NCI-H128 (cell line): Measurements from ENCODE around the gene XPC.

Experiments
- DNase-seq: peaks from one replicate; lab custom pipeline; 2025; ENCODE audit not compliant: unreplicated experiment; lab: John Stamatoyannopoulos, UW

The XPC gene

DNA sequence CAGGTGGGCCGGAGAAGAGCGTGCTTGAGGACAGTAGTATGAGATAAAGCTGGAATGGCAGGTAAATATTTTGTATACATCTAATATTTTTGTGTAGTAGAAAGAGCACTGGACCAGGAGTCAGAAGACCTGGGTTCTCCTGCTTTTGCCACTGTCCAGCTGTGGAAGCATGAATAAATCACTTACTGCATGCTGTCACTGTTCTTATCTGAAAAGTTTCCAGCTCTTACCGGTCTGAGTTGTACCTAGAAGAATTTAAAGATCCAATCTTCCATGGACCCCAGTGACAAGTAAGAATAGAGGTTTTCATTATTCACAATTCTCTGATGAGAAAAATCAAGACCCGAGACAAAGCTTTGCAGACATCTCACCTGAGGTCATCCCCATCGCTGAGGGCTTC, 5.9 kb downstream of the XPC start:
- DNase-seq, result no peak

DNA sequence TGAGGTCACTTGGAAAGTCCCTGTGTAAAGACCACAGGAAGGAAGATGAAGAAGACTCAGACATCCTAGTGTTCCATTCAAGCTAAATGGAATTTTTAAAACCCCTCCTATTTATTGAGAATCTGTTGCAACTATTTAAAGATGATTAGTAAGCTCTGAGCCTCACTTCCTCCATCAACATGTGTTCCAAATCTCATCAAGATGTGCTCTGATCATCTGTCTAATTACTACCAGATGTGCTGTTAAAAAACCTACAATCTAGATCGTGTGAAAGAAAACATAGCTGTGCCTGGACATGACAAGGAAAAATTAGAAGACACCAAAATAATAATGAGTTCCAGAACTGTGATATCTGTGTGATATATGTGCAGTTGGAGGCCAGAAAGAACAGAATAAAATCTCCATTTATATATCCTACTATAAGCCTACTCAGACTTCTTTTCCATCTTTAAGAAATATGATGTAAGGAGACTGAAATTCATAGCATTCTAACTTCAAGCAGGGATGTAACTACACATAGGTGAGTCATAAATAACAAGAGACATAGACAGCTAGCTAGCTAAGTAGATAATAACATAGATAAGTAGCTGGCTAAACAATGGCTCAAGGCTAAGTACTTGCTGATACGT, 7.8 kb downstream of the XPC start:
- no peak for DNase-seq

DNA sequence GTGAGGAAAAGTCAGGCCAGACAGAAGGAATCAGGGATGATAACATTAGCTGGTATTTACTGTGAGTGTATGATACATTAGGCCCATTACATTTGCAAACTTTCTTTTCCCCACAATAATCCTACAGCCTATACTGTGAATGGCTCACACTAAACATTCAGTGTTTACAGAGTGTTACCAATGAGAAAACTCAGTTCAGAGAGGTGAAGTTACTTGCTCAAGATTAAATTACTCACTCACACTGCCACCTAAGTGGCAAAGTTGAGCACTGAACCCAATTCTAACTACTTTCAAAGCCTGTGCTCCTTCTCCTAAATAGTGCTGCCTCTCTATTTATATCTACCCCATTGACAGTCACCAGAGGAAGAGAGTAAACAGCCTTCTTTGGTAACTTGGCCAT, 8.5 kb downstream of the XPC start:
- DNase-seq, result no peak

DNA sequence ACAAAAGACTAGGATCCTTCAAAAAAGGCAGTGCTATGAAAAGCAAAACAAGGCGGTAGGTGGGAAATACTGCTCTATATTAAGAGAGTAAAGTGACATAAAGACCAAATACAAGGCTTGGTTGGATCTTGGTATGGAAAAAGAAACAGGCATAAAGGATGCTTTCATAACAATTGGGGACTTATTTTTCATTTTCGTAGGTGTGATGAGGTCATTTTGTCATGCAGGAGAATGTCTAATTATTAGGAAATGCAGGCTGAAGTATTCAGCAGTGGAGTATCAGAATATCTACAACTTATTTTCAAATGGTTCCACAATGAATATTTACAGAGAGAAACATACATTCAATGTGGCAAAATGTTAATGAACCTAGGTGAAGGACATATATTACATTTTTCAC, 9.0 kb downstream of the XPC start:
- no peak for DNase-seq

DNA sequence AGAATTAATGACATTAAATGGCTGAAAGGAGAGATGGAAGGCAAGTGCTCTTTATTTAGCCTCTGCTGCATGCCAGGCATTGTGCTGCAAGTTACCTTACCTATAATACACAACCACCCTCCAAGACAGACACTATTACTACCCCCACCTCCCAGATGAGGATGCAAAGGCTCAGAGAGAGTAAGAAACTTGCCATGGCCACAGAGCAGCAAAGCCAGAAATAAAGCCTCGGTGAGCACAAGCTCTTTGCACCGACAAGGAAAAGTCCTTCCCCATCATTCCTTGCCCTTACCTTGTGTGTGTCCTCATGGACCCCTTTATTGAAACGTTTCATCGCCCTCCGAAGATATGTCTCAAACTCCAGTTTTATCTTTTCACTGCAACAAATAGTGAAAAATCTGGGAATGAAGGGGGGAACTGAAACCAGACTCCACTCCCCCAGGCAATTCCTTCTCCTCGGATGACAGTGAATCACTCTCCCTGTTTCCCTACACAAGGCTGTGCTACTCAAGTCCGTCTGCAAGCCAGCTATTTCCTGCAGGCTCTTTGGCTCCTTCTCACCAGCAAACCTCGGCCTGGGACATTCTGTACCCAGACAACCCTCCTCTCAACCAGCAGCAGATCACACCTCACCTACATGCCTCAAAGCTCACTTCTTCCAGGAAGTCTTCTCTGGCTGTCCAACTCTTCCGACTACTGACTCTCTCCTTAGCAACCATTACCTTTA, 11.4 kb downstream of the XPC start:
- DNase-seq, result no peak

DNA sequence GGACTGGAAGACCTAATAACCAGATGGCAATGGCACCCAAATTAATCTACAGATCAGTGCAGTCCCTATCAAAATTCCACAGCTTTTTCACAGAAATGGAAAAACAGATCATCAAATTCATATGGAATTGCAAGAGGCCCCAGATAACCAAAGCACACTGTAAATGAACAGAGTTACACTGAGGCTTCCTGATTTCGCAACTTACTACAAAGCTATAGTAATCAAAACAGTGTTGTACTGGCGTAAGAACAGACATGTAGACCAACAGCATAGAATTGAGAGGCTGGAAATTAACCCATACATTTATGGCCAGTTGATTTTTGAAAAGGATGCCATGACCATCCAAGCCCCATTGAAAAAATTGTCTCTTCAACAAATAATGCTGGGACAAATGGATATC, 16.2 kb downstream of the XPC start:
- no peak for DNase-seq

DNA sequence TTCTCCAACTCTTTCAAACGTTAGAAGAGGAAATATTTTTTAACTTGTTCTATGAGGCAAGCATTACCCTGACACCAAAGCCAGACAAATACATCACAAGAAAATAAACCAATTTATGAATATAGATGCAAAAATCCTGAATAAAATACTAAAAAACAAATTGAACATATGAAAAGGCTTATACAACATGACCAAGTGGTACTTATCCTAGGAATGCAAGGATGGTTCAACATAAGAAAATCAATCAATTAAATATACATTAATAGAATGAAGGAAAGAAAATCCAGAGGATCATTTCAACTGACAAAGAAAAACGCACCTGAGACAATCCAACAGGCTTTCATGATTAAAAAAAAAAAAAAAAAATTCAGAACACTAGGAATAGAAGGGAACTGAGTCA, 17.1 kb downstream of the XPC start:
- DNase-seq, result no peak

DNA sequence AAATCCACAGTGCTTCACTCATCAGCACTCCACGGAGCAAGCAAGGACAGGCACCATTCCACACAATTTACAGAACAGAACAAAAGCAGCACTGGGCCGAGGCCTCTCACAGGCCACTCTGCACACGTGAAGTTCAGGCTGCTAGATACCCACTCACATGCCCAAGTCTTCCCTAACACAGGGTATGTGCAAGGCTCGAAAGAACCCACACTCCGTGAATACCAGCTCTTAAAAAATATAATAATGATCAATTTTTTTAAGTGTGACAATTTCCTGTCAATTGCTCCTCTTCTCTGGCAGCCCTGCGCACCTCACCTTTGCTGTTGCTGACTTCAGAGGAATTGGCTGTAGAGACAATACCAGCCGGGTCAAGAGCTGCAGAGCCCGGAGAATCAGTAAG, 19.0 kb downstream of the XPC start:
- DNase-seq, result no peak

DNA sequence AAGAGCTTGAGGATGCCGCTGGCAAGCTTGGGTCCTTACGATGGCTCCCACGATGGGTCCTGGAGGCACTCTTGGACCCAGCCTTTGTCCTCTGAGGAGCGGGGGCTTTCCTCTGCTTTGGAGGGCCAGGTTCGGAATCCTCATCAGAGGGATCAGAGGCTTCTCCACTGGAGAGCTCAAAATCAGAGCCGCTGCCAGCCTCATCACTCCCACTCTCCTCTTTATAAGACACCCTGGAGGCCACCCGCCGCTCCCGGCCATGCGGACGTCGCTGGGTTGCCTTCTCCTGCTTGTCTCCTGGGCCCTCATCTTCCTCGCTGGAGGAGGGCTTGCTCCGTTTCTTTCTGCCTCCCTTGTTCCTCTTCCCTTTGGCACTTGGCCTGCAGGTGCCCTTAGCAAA, 20.0 kb downstream of the XPC start:
- DNase-seq, result no peak

DNA sequence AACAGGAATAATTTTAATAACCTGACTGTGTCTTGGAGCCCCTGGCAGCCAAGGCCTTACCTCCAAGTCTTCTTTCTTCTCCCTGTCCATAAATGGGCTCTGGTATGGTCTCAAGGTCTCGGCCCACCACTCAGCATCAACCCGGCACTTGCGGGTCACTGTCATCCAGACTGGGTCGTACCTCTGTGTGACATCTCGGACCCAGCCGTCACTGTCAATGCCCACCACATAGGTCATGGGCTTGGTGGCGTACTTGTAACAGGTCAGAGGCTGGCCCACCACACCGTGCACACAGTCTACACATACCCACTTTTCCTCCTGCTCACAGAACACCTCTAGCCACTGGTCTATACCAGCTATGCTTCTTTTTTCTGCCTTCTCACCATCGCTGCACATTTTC, 20.4 kb downstream of the XPC start:
- no peak for DNase-seq

DNA sequence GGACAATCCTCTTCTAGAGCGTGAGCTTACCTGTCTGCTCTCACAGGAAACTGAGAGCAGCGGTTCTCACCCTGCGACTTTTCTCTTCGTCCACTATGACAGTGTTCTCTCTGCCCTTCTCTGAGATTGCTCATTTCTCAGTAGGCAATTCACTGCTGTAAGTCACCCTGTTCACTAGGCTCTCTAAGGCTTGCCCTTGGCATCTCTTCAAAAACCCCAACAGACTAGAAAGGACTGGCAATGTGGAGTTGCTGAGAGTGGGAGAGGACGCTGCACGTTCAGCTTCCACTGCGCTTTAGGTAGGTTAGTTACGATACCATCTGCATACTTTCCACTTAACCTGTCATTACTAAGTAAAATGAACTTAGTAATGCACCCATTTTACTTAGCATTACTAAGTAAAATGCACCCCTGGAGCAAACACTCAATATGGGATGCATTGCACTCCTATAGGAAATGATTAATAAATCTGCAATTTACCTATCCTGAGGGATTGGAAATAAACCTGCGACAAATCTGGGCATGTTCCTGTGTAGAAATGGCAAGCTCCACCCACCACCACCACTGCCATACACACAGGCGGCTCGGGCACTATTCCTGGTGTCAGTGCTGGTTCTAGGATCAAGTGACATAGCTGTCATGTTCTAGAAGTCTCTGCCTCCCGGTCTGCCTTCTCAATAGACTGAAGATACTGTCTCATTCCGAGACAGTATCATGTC, 21.4 kb downstream of the XPC start:
- DNase-seq, result no peak

DNA sequence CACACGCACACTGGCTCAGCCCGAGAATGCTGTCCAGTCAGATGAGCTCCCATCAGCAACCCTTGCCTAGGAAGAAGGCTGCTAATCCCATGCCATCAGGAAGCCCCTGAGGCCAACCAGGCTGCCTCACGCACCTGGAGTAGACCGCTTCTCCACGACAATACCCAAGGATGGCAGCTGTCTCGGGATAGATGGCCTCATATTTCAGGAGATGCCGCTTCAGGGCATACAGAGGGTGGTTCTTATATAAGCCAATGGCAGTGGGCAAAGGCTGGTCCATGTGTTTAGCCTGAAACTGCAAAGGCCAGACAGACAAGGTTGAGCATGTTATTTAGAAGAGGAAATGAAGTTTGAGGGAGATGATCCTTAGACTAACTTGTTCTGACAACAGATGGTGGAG, 22.2 kb downstream of the XPC start:
- DNase-seq, result no peak

DNA sequence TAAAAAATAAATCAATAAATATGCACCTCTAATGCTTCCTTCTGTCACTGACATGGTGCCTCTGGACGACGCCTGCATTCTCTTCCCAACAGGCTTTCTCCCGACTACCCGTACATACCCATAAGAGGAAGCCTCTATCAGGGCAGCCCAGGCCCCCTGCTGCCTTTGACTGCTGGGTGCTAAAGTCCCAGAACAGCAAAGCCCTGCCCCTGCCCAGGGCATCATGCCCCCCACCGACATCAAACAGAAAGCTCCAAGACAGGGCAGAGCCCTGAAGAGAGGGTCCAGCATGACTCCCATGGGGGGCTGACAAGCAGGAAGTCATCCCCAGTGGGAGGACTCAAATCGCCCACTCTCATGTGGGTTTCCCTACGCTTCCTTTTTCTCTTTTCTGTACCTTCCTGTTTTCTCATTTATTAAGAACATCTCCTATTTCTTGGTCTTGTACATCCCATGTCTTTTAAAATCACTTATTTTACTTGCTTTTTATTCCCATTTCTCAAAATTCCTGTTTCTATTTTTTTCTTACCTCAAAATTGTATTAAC, 23.4 kb downstream of the XPC start:
- DNase-seq, result no peak

DNA sequence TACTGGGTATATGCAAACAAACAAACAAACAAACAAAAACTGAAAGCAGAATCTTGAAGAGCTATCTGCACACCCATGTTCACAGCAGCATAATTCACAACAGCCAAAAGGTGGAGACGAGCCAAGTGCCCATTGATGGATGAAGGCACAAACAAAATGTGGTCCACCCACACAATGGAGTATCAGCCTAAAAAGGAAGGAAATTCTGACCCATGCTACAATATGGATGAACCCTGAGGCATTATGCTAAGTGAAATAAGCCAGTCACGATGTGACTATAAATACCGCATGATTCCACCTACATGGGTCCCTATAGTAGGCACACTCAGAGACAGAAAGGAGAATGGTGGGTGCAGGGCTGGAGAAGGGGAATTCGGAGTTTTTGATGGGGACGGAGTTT, 24.1 kb downstream of the XPC start:
- no peak for DNase-seq

DNA sequence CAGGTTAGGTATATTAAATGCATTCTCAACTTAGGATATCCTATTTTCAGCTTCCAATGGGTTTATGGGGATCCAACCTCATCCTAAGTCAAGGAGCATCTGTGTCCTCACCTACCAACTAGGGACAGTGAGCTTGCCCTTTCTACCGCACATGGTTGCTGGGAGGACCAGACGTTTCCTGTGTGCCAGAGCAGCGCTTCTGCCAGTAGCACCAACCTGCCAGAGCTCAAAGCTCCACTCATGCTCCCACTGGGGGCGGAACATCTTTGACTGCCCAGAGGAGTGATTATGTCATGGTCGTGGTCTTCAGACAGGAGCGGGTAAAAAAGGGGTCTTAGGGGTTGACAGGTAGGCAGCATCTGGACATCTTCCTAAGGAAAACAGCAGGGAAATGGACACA, 24.7 kb downstream of the XPC start:
- no peak for DNase-seq

DNA sequence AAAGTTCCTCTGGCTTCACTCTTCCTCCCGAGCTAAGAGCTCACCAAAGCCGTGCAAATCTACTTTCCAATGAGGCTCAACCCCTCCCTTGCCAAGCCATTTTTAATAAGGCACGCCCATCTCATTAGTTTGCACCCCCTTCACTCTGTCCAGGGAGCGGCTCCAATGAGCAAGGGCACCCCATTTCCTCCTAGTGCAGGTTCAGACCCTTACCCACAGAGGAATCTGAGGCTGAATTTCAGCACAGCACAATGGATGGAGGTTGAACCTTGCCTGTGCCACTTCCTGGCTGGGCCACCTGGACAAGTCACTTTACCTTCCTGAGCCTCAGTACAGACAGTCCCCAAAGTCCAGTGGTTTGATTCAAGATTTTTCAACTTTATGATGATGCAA, 25.4 kb downstream of the XPC start:
- no peak for DNase-seq

DNA sequence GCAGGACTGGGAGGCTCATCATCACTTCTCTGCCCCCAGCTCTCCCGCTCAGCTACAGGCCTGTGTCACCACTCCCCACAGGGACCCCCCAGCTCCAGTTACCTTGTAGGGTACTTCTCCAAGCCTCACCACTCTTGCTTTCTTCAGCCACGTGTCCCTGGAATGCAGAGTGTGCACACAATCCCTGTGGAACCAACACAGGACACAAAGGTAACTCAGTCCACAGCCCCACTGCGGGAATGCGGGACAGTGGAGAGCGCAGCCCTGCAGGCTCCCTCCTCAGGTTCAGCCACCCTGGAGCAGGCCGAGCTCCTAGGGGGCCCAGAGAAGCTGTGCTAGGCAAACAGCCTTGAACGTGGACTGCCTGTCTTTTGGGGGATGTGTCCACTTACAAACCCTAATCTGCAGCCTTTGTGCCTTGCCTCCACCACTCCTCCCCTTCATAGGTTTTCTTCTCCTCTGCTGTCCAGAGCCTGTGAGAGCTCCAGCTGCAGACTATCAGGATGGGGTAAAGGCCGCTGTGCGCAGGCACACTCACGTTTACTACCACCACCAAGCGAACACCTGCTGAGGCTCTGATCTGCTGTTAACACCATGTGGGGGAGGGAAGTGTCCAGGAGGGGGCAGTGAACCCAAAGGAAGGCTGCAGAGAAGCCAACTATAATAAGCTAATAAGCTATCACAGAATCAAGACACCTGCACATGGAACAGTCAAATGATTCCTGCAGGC, 26.0 kb downstream of the XPC start:
- no peak for DNase-seq

DNA sequence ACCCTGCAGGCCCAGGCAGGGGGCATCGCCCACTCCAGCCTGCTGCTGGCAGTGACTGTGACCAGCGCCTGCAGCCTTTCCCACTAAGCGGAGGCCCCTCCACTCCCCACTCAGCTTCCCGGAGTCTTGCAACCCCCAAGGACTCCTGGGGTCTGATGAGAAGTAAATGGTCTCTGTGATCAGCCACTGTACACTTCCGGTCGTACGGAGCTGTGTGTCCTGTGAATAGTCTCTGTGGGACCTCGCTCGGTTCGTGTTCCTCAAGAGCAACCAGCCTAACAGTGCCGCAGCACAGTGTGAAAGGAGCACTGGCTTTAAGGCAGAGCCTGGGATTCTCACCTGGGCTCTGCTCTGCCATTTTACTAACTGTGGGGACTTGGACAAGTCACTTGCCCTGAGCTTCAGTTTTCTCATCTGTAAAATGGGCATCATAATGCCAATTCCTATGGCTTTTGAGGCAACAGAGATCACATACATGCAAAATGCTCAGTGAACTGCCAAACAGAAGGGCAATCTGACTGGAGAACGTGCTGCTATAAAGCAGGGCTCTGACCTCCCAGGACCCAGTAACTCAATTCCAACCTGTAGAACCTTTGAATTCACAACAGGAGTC, 26.8 kb downstream of the XPC start:
- DNase-seq, result no peak

DNA sequence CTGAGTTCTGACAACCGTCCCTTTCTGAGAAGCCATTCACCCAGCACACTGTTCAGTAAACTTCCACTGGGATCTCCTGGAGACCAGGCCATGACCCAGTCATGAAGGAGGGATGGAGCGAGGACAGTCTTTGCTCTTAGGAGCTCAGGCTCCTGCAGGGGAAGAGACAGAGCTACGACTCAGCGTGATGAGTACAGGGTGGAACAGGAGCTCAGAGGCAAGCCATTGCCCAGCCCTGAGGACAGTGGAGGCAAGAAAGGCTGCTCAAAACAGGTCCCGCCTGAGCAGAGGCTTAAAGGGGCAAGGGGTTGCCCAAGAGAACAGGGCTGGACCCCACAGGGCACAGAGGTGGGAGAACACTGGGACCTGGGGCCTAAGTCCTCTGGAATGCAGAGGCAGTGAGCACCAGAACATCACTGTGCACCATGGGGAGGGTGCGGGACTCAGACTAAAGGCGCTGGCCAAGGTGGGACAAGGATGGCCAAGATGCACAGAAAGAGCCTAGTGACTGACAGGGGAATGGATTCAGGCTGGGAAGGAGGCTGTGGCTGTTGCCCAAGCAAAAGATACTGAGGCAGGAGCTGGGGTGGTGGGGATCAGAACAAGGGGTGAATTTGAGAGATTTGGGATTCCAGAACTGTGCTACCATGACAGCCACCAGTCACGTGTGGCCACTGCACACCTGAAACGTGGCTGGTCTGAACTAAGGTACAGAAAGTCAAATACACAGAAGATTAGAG, 27.7 kb downstream of the XPC start:
- DNase-seq, result no peak

DNA sequence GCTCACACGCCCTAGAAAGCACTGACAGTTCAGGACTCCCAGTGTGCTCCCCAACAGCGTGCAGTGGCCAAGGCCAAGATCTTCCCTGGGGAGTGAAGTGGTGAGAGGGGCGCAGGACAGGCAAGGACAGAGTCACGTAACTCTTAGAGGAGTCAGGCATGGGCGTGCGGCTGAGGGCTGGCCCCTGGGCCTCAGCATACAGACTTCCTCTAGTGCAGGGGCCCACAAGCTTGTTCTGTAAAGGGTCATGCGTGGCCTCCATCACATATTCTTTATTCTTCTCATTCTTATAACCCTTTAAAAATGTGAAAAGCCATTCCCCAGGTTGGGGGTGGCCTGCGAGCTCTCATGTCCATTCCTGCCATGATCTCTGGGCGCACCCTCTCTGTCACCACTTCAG, 28.3 kb downstream of the XPC start:
- DNase-seq, result no peak
